CD4-positive, alpha-beta T cell treated with Interleukin-21 for 1 hour (primary cell): ENCODE results near the gene ACTR10.

Experiments
- DNase-seq: peaks from one replicate; pipeline ENCODE4 v3.0.0-alpha.2; 2020

Gene ACTR10

DNA sequence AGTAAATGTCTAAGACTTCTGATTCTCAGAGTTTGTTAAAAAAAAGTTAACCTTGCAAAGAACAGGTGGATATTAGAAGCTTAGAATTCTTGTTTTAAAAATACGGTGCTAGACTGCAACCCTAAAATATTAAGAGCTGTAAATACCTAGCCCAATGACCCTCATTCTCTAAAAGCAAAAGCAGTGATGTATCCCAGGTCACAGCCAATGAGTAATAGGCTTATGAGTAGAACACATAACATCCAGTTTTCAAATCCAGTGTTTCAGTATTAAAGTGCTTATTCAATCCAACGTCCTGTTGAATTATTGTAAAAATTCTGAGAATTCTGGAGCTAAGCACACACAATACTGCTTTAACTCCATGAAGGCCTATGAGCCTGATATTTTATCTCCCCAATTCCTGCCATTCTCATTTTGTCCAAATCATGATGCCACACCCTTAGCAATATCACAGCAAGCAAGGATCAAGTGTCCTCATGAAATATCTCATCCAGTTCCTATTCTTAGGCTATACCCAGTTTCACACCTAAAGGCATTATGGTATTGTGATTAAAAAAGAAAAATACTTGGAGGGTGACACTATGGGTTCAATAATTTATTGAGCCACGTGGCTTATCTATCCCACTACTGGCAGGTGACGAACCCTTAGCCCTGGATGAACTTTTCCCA lies 83.1 kb downstream of the ACTR10 start:
- no peak for DNase-seq

DNA sequence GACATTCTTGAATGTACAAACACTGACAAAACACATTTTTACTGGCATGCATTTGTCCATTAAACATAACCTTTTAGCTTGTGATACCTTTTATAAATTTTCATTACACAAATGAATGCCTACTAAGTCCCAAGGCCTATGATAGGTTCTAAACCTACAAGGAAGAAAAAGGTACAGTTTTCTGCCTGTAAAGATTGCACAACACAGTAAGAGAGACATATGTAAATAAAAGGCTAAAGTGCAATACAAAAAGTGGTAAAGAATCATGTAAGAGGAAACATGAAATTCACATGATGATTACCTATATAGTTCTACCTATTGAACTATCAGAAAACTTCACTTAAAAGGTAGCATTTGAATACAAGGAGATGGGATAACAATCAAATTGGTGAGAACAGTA lies 83.8 kb downstream of the ACTR10 start:
- no peak for DNase-seq

GRCh38 chr14:58285132-58285531 lies 85.2 kb downstream of the ACTR10 start:
- DNase-seq = no peak
